SHP77 treated with DMSO at 0.1 percent for 48 hours (cell line): Measurements from ENCODE around the gene CDS1.
"Not testable (repeated sequence)": the region's sequence is repeated elsewhere in the genome, so short reads cannot be mapped to it uniquely, and the experiment has no call there.

Experiments
- DNase-seq: peaks from one replicate; lab custom pipeline; 2025; lab: John Stamatoyannopoulos, UW

The CDS1 gene

GRCh38 chr4:84611531-84611930 lies 28.6 kb downstream of the CDS1 start:
- no peak for DNase-seq

- DNase-seq, result no peak
Observed at GRCh38 chr4:84614891-84615290, 32.0 kb downstream of the CDS1 start.

DNA sequence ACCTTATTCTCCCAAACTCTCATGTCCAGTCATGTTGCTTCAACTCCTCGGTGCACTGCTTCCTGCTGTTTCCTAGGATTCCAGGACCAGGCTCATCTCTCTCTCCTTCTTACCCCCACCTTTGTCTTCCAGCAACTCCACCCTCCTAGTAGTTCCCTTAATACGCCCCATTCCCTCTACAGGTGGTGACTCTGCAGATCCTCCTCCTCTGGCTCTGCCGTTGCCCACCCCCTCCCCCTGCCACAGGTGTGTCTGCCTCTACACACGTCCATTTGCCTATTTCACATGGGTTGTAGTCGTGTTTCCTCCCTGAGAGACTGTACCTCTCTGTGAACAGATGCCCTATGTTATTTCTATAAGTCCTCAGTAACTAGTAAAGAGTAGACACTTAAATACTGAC lies 32.4 kb downstream of the CDS1 start:
- no peak for DNase-seq

DNA sequence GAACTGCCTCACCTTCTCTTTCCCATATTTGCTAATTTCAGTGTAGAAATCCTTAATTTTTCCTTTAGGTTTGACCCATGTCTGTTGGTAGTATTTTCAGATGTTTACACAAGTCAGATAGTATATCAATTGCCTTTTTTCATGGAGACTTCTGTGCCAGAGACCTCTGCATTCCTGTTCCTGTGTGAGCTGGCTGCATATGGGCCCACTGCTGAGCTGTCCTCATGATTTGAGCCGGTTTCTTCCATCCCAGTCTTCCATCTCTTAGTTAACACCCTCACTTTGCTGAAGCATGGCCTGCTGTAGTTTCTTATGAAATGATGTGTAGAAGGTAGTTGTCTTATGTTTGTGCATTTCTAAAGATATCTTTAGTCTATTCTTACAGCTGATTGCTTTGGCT lies 40.0 kb downstream of the CDS1 start:
- no peak for DNase-seq

- DNase-seq, result no peak
Observed at GRCh38 chr4:84623661-84624060, 40.7 kb downstream of the CDS1 start.

DNA sequence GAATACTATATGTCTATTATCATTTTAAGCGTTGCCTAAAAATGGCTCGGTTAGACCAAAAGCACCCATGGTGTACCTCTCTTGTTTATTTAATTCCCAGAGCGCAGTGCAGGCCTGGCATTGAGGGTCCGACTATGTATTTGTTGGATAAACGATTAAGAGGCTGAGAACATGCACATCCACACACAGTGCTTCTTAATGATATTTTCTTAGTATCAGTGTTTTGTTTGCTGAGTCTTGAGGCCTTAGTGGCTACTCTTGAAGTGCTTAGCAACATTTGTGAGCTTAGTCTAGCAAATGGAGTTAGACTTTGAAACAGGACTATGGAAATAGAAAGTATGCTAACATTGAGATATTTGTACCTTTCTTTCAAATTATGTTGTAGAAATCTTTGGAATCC lies 43.7 kb downstream of the CDS1 start:
- no peak for DNase-seq

- DNase-seq, result no peak
Observed at GRCh38 chr4:84631573-84631972, 48.6 kb downstream of the CDS1 start.

DNA sequence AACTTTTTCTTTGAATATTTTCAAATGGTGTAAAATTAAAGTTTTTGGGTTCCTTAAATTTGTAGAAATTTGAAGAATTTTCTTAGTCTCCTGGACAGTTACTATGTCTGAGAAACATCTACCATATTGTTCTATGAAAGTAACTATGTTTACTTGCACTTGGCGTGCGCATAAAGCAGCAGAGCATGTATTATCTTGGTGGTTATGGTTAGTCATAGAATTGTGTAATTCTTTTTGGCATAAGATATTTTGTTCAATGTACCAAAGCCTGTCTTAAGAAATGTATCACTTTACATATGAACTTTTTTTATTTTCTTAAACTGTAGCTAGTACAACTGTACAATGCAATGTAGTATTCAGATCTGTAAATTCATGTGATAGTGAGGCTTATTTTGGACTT lies 49.2 kb downstream of the CDS1 start:
- no peak for DNase-seq

- no peak for DNase-seq
Observed at GRCh38 chr4:84634961-84635360, 52.0 kb downstream of the CDS1 start.

DNA sequence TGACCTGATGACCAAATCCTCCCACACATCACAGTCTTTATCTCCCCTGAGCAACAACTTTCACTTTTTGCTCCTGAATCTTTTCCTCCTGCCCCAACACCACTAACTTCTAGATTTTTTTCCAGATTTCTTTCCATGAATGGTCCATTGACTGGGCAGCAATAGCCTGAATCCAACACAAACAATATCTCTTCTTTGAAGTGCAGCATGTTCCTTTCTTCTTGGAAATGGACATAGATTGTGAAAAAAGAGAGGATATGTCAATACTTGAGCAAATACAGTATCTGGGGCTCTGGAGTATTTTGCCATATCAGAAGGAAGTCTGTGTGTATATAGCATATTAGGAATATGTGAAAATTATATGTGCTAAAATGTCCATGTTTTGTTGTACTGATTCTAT lies 55.2 kb downstream of the CDS1 start:
- DNase-seq, result no peak

GRCh38 chr4:84639145-84639544 lies 56.2 kb downstream of the CDS1 start:
- no peak for DNase-seq

GRCh38 chr4:84644087-84644486 lies 61.2 kb downstream of the CDS1 start:
- no peak for DNase-seq

- no peak for DNase-seq
Observed at GRCh38 chr4:84647312-84647884, 64.5 kb downstream of the CDS1 start.

GRCh38 chr4:84648178-84648577 lies 65.3 kb downstream of the CDS1 start:
- no peak for DNase-seq

DNA sequence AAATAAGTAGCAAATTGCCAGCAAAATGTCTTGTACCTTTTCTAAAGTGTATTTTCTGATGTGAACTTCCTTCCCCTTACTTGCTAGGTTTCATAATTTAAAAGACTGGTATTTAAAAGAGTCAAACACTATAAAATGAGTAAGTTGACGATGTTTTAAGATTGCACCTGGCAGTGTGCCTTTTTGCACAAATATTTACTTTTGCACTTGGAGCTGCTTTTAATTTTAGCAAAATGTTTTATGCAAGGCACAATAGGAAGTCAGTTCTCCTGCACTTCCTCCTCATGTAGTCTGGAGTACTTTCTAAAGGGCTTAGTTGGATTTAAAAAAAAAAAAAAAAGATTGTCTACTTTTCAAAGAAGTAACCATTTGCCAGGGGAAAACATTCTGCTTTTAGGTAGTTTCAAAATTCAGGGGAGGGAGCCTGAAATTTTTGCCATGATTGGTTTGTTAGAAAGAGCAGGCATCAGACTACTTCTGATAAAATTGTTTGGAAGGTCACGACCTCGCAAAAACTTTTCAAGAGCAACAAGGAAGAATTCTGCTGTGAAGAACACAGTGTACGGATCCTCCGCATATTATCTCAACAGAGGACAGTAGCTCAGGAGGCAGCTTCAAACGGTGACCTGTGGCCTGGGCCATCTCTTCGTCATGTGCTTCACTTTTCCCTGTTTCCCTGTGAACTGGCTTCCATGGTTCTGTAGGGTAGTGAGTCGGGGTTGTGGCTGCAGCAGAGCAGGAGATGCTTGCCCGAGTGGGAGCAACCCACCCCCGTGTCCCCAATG lies 66.1 kb downstream of the CDS1 start:
- no peak for DNase-seq

DNA sequence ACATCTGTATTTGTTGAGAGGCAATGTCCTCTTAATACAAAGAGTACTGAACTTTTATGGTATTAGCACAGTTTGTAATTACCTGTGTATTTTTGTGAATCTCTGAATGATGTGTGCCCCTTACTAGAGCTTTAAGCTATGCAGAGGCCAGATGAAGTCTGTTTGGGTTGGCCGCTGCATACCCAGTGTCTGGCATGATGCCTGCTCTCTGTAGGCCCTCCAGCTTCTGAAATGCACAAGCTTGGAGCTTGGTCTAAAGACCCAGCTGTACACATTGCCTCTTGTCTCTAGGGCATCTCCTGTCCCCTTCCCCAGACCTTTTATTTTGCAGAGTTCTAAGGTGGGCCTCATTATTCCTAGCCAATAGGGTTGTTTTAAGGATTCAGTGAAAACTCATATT lies 68.6 kb downstream of the CDS1 start:
- no peak for DNase-seq

DNA sequence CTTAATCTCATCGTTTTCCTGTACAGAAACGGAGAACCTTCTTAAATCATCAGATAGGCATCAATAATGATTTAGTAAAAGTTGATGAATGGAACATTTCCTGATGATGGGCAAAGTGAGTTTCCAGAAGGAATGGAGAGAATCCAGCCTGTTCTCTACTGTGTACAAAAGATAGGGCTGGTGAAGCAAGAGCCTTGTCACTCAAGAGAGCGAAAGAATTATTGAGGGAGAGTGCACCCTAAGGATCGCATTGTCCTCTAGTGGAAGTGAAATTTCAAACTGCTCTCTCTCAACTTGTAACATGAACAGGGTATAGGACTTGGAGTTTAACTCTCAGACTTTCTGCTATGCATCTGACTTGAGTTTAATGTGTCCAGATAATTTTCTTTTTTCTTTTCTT lies 69.6 kb downstream of the CDS1 start:
- DNase-seq, result no peak

GRCh38 chr4:84660606-84661005 lies 77.7 kb downstream of the CDS1 start:
- DNase-seq, result no peak

GRCh38 chr4:84661191-84661939 lies 78.4 kb downstream of the CDS1 start:
- DNase-seq, result no peak

- not testable (repeated sequence) for DNase-seq
Observed at GRCh38 chr4:84664767-84665166, 81.8 kb downstream of the CDS1 start.

DNA sequence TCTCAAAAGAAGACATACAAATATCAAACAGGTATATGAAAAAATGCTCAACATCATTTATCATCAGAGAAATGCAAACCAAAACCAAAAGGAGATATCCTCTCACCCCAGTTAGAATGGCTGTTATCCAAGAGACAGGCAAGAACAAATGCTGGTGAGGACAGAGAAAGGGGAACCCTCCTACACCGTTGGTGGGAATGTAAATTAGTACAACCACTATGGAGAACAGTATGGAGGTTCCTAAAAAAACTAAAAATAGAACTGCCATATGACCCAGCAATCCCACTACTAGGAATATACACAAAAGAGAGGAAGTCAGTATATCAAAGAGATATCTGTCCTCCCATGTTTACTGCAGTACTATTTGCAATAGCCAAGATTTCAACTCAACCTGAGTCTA lies 83.5 kb downstream of the CDS1 start:
- no peak for DNase-seq

DNA sequence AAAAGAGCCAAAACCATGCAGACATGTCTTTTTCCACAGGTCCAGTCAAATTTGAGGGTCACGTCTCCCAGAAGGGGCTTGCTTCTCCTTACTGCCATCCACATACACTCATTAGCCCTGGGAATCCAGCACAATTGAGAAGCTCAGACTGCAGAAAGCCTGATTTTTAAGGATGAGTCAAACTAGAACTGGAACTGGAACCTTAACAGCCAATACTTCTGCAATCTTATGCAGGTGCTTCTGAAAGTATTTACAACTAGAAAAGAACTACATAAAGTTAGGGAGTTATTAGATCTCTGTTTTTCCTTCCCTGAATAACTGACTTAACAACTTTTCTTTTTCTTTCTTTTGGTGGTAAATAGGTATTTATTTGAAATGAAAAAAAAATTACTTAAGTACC lies 86.3 kb downstream of the CDS1 start:
- no peak for DNase-seq

DNA sequence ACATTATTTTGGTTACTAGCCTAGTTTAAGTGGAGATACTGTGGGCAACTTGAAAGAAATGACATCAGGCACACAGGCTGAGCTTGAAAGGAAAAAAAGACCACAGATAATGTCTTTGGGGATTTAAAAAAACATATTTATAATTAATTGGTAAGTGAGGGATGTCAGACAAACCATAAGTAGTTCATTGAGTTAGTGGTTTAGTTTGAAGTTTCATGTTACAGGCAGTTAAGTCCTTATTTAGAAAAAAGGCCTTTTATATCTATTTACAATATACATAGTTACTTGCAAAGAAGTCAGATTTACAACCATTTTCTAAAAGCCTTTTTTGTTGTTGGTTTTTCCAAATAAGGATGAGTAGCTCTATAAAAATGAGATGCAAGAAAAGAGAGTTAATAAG lies 89.2 kb downstream of the CDS1 start:
- DNase-seq, result no peak
